GM12878 (cell line): ENCODE data around the gene CDH7. TPM values are rescaled to one million over a fixed set of nuclear protein-coding genes. Genes with fewer than 3 reads are reported as not detected.

Experiments used
- ATAC-seq: fragments of 200-7000 bp; cut with Tn5 transposase; 3 replicates; pipeline ENCODE4 v1.9.1; 2020; ENCODE audit warnings: mild to moderate bottlenecking, moderate library complexity
- BruUV-seq: library from RNA; stranded (reverse); fragments of 400-500 nt; replicated peaks from 2 replicates; lab custom pipeline; 2021; lab: Mats Ljungman, UMichigan
- CTCF ChIA-PET: fragments of 300-600 bp; sonication (Branson Sonifier 250); formaldehyde crosslinking; extraction: SDS; loops from one replicate; lab custom pipeline; 2021; ENCODE audit warnings: inconsistent platforms; lab: Yijun Ruan, JAX
- POLR2A ChIA-PET: fragments of 350-600 bp; formaldehyde crosslinking; extraction: SDS; loops from one replicate; lab custom pipeline; 2021; ENCODE audit warnings: inconsistent platforms; lab: Charles Lee
- RAD21 ChIA-PET: fragments of 300-600 bp; sonication (Branson Sonifier 250); formaldehyde crosslinking; loops from one replicate; lab custom pipeline; 2023; ENCODE audit warnings: antibody characterized with exemption; ENCODE audit not compliant: unreplicated experiment; lab: Charles Lee
- SMC1A ChIA-PET: fragments of 300-600 bp; sonication (Branson Sonifier 250); formaldehyde crosslinking; loops from one replicate; lab custom pipeline; 2023; ENCODE audit not compliant: unreplicated experiment, uncharacterized antibody; lab: Charles Lee
- DNase-seq: peaks from one replicate; pipeline ENCODE4 v3.0.0-alpha.2; 2011; ENCODE audit warnings: low read depth, low spot score
- FAIRE-seq: peaks from 3 replicates; lab custom pipeline; 2011; peaks lifted over from hg19 to GRCh38; lab: Jason Lieb, UNC
- H2AFZ ChIP-seq: 2 replicates; pipeline ENCODE4 v1.6.0; 2011; ENCODE audit warnings: low read depth, low read length, control low read depth; ENCODE audit not compliant: control insufficient read depth
- H3K27ac ChIP-seq: 2 replicates; pipeline ENCODE4 v1.5.1; 2011; ENCODE audit warnings: control low read depth; ENCODE audit not compliant: control insufficient read depth, insufficient read depth
- H3K27me3 ChIP-seq, 2 experiments: replicated peaks in 1 of 2; 2 replicates each; pipeline versions ENCODE4 v1.6.0 to v1.6.1; 2011; ENCODE audit warnings: low read length in 1 of 2; ENCODE audit not compliant: control insufficient read depth in 2 of 2, insufficient read depth in 2 of 2
- H3K36me3 ChIP-seq, 2 experiments: 2 replicates each; pipeline ENCODE4 v1.5.1; 2011; ENCODE audit warnings: low read length in 1 of 2; ENCODE audit not compliant: control insufficient read depth in 2 of 2, insufficient read depth in 2 of 2
- H3K4me1 ChIP-seq: 2 replicates; pipeline ENCODE4 v1.6.1; 2011; ENCODE audit warnings: mild to moderate bottlenecking, low read length, moderate library complexity, mixed read lengths; ENCODE audit not compliant: control insufficient read depth, insufficient read depth
- H3K4me2 ChIP-seq: 2 replicates; pipeline ENCODE4 v1.6.0; 2011; ENCODE audit warnings: control low read depth; ENCODE audit not compliant: control insufficient read depth, insufficient read depth
- H3K4me3 ChIP-seq: fragments of 200-600 bp; sonication (generic); 2 replicates; pipeline ENCODE4 v1.5.1; 2016
- H3K79me2 ChIP-seq: 2 replicates; pipeline ENCODE4 v1.6.0; 2011; ENCODE audit warnings: low read length; ENCODE audit not compliant: control insufficient read depth, insufficient read depth
- H3K9ac ChIP-seq: 2 replicates; pipeline ENCODE4 v1.8.0; 2011; ENCODE audit warnings: low read length, control low read depth, mixed read lengths; ENCODE audit not compliant: control insufficient read depth, insufficient read depth
- H3K9me3 ChIP-seq: replicated peaks from 3 replicates; pipeline ENCODE4 v1.5.1; 2011; ENCODE audit warnings: mild to moderate bottlenecking, low read length; ENCODE audit not compliant: control insufficient read depth, insufficient read depth
- H4K20me1 ChIP-seq: 2 replicates; pipeline ENCODE4 v1.6.0; 2011; ENCODE audit not compliant: control insufficient read depth, insufficient read depth
- BCLAF1 ChIP-seq: fragments of 450-650 bp; IDR thresholded peaks from 2 replicates; pipeline ENCODE4 v1.6.1; 2017; ENCODE audit warnings: antibody characterized with exemption, mild to moderate bottlenecking, moderate library complexity
- CREB1 ChIP-seq: IDR thresholded peaks from 2 replicates; pipeline ENCODE4 v1.6.1; 2012; ENCODE audit warnings: low read depth, mild to moderate bottlenecking, inconsistent platforms
- HDAC6 ChIP-seq: fragments of 200-600 bp; sonication (generic); IDR thresholded peaks from one replicate; pipeline ENCODE4 v1.8.0; 2017; ENCODE audit warnings: antibody characterized with exemption; ENCODE audit not compliant: unreplicated experiment
- NR2C1 ChIP-seq: fragments of 450-650 bp; IDR thresholded peaks from 2 replicates; pipeline ENCODE4 v1.6.1; 2017; ENCODE audit warnings: antibody characterized with exemption, mild to moderate bottlenecking, moderate library complexity
- PKNOX1 ChIP-seq: fragments of 450-650 bp; IDR thresholded peaks from 2 replicates; pipeline ENCODE4 v1.6.1; 2016; ENCODE audit warnings: mild to moderate bottlenecking
- PRDM15 ChIP-seq: fragments of 450-650 bp; formaldehyde crosslinking; IDR thresholded peaks from 2 replicates; pipeline ENCODE4 v1.4.0; 2020; ENCODE audit warnings: mild to moderate bottlenecking, moderate library complexity
- RBBP5 ChIP-seq: fragments of 200-600 bp; sonication (generic); conservative IDR thresholded peaks from 2 replicates; pipeline ENCODE4 v1.6.1; 2016
- SKIL ChIP-seq: fragments of 450-650 bp; IDR thresholded peaks from 2 replicates; pipeline ENCODE4 v1.6.1; 2017; ENCODE audit warnings: mild to moderate bottlenecking, low read depth, inconsistent platforms; ENCODE audit not compliant: poor library complexity, severe bottlenecking
- SMAD1 ChIP-seq: fragments of 450-650 bp; IDR thresholded peaks from 2 replicates; pipeline ENCODE4 v1.6.1; 2018; ENCODE audit warnings: mild to moderate bottlenecking, low read depth; ENCODE audit not compliant: partially characterized antibody
- ZBTB4 ChIP-seq: fragments of 450-650 bp; formaldehyde crosslinking; IDR thresholded peaks from 2 replicates; pipeline ENCODE4 v1.4.0; 2022; ENCODE audit warnings: mild to moderate bottlenecking, moderate library complexity
- ZNF217 ChIP-seq: fragments of 450-650 bp; IDR thresholded peaks from 2 replicates; pipeline ENCODE4 v1.6.1; 2017; ENCODE audit warnings: antibody characterized with exemption, mild to moderate bottlenecking
- WGBS: methylation state at CpG from one replicate; pipeline ENCODE4 v1.1.6; 2016; ENCODE audit warnings: low lambda C conversion rate; ENCODE audit not compliant: insufficient replicate concordance, insufficient coverage; ENCODE audit errors: missing lambda C conversion rate; 5-methylcytosine and 5-hydroxymethylcytosine counted together
- in situ Hi-C: fragments of 300-500 bp; cut with MboI; formaldehyde crosslinking; loops from 9 replicates; pipeline ENCODE4 v1.14.3; 2018; ENCODE audit warnings: mixed read lengths
- intact Hi-C: fragments of 100-400 bp; cut with micrococcal nuclease; formaldehyde crosslinking; loops from one replicate; pipeline ENCODE4 v1.14.2; 2022; ENCODE audit not compliant: unreplicated experiment
- polyA plus RNA-seq, 11 experiments: library from polyadenylated mRNA; depleted of rRNA in 4 of 11; unstranded in 6 of 11; stranded (reverse) in 5 of 11; fragments of >200 nt; fragmentation: Nextera tagmentation in 4 of 11; fragmentation: Illumina TruSeq in 1 of 11; extraction: Ambion mirVana in 4 of 11; extraction: Trizol in 1 of 11; gene quantifications; 1 replicate in 1 of 11; 2 replicates in 10 of 11; pipeline versions ENCODE4 v1.2.1 to v1.2.3, GENCODE V29; 2011 to 2016; ENCODE audit warnings: inconsistent platforms in 2 of 11, missing spikeins in 2 of 11, low read depth in 1 of 11
- total RNA-seq, 4 experiments: library from RNA; depleted of rRNA in 3 of 4; stranded (reverse); fragments of >200 nt in 3 of 4; fragmentation: Illumina TruSeq in 1 of 4; extraction: Trizol in 1 of 4; gene quantifications; 2 replicates each; pipeline versions ENCODE4 v1.2.1 to v1.2.3, GENCODE V29; 2013 to 2021

The CDH7 gene
- total and polyA plus RNA-seq, 10 of the 15 experiments (the other 5 are each of a cell fraction or from before 2014, with no cell fraction given) = 0.03 TPM; not detected in 9

- Histone ChIP-seq H3K4me1 (no peaks in the 10 kb centered on the region), H3K9ac (no peak overlapping the region), H3K4me3 (no peak overlapping the region), H3K79me2 (no peaks in the 10 kb centered on the region), H4K20me1 (no peaks in the 10 kb centered on the region), H3K36me3 (no peaks in the 10 kb centered on the region), H3K27me3 (peaks cover 0 to 2% of the 10 kb centered on the region in 2 experiments; a peak in 2 of 4 replicates), H3K4me2 (no peak overlapping the region), H3K27ac (no peak overlapping the region), H3K9me3 (no peaks in the 10 kb centered on the region), H2AFZ (no peak overlapping the region)
- SMC1A ChIA-PET = no interaction called here
- POLR2A ChIA-PET = no interaction called here
- intact Hi-C loops = no loop called here
- ATAC-seq = no peak
- in situ Hi-C loops = no loop called here
- no TSS peak for BruUV-seq
- no peak for FAIRE-seq
- whole genome bisulfite sequencing = 0% methylated on average over 3 of the region's 3 CpGs
- CTCF ChIA-PET = no interaction called here
- DNase-seq = no peak
- RAD21 ChIA-PET = no interaction called here
- TF ChIP-seq ZBTB4 (CRISPR knock-in tag) (no peak), RBBP5 (no peak), SKIL (no peak), PRDM15 (no peak), CREB1 (no peak), HDAC6 (no peak), NR2C1 (no peak), SMAD1 (no peak), PKNOX1 (no peak), ZNF217 (no peak), BCLAF1 (no peak)
Observed at GRCh38 chr18:65746936-65747335, 3.9 kb upstream of the CDH7 start.
